Measurements from ENCODE around the gene SRPK2. TPM values are rescaled to one million over a fixed set of nuclear protein-coding genes. Genes with fewer than 3 reads are reported as not detected.

Gene SRPK2
- total and polyA plus RNA-seq, 4 donors = 7.8 to 19.7 (median 16.7) TPM

DNA sequence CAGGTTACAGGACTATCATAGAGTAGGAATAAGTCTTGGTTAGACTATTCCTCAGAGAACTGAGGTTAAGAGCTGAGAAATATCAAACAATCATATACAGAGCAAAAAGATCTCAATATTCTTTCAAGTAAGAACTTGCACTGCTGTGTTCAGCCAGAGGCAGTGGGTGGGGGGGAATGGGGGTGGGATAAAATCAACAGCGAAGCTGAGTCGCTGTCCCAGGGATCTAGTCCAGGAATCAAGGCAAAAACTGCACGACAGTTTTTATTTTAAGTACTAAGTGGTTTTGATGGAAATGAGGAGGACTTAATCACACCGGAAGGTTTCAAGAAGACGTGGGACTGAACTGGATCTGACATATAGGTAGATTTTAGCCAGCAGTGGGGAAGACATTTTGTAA is 159.1 kb downstream of the SRPK2 start (continued):
- no peak for TF ChIP-seq REST (IDR thresholded peaks at IDR 0.05)
- no peak for TF ChIP-seq TAF1 (conservative IDR thresholded peaks at IDR 0.05)
- no peak for TF ChIP-seq RXRA (IDR thresholded peaks at IDR 0.05)

DNA sequence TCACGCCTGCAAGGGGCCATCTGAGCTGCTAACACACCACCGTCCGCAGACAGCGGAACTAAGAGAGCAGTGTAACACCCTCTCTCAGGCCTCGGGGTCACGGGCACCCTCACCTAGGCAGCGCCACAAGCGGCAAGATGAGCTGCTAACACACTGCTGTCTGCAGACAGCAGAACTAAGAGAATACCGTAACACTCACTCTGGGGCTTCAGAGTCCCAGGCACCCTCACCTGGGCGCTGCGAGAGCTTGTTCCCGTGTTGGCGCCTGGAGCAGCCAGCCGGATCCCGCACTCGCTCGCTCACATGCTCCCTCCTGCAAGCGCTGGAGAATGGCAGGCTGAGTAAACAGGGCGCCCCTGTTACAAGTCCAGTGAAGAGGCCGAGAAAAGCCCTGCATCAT is 160.2 kb downstream of the SRPK2 start:
- no peaks in the 10 kb centered on the region for H3K27me3 ChIP-seq (ENCODE audit: control insufficient read depth in 4 of 4, insufficient read depth in 4 of 4, low read length in 3 of 4)
- DNase-seq (ENCODE audit: low spot score) = no peak

GRCh38 chr7:105227391-105227790 is 161.3 kb downstream of the SRPK2 start:
- 93% methylated on average over 2 of the region's 2 CpGs for WGBS
- H3K9ac ChIP-seq (ENCODE audit: low read depth in 1 of 2, low read length in 2 of 2) = no peak overlapping the region
- no peak for DNase-seq (ENCODE audit: low spot score)
- no peaks in the 10 kb centered on the region for H3K27me3 ChIP-seq (ENCODE audit: control insufficient read depth in 4 of 4, insufficient read depth in 4 of 4, low read length in 3 of 4)
- no peak overlapping the region for H3K4me3 ChIP-seq (ENCODE audit: low read depth in 1 of 3, low read length in 3 of 3)
- TF ChIP-seq ATF3 (IDR thresholded peaks at IDR 0.05) (no peak), REST (IDR thresholded peaks at IDR 0.05) (no peak)
- no peaks in the 10 kb centered on the region for H3K9me3 ChIP-seq (ENCODE audit: control insufficient read depth in 4 of 4, low read length in 3 of 4)
- peaks cover 0 to 7% (median 0%) of the 10 kb centered on the region in 4 donors for H3K4me1 ChIP-seq (ENCODE audit: control insufficient read depth in 4 of 4, insufficient read depth in 4 of 4, low read length in 3 of 4)
- H3K36me3 ChIP-seq (ENCODE audit: control insufficient read depth in 4 of 4, insufficient read depth in 3 of 4, low read depth in 1 of 4, low read length in 3 of 4) = no peaks in the 10 kb centered on the region
- H3K27ac ChIP-seq (ENCODE audit: low read depth in 1 of 2, low read length in 2 of 2) = no peak overlapping the region

More for the DNA sequence above, 160.2 kb downstream of the SRPK2 start:
- Histone ChIP-seq H3K9me3 (ENCODE audit: control insufficient read depth in 4 of 4, low read length in 3 of 4) (no peaks in the 10 kb centered on the region), H3K4me1 (ENCODE audit: control insufficient read depth in 4 of 4, insufficient read depth in 4 of 4, low read length in 3 of 4) (peaks cover 0 to 2% (median 0%) of the 10 kb centered on the region in 4 donors), H3K9ac (ENCODE audit: low read depth in 1 of 2, low read length in 2 of 2) (no peak overlapping the region), H3K27ac (ENCODE audit: low read depth in 1 of 2, low read length in 2 of 2) (no peak overlapping the region), H3K4me3 (ENCODE audit: low read depth in 1 of 3, low read length in 3 of 3) (no peak overlapping the region), H3K36me3 (ENCODE audit: control insufficient read depth in 4 of 4, insufficient read depth in 3 of 4, low read depth in 1 of 4, low read length in 3 of 4) (no peaks in the 10 kb centered on the region)
- WGBS = 93% methylated on average over 20 of the region's 20 CpGs
- TF ChIP-seq ATF3 (IDR thresholded peaks at IDR 0.05) (no peak), JUND (IDR thresholded peaks at IDR 0.05) (no peak), RXRA (IDR thresholded peaks at IDR 0.05) (no peak), EGR1 (IDR thresholded peaks at IDR 0.05; ENCODE audit: low read depth in 2 of 2) (no peak), HNF4A (conservative IDR thresholded peaks at IDR 0.05) (no peak), NR2F2 (IDR thresholded peaks at IDR 0.05) (no peak), TAF1 (conservative IDR thresholded peaks at IDR 0.05) (no peak), YY1 (IDR thresholded peaks at IDR 0.05) (no peak), SP1 (IDR thresholded peaks at IDR 0.05) (no peak), HNF4G (IDR thresholded peaks at IDR 0.05) (no peak)
- TF ChIP-seq, protein P1, sequence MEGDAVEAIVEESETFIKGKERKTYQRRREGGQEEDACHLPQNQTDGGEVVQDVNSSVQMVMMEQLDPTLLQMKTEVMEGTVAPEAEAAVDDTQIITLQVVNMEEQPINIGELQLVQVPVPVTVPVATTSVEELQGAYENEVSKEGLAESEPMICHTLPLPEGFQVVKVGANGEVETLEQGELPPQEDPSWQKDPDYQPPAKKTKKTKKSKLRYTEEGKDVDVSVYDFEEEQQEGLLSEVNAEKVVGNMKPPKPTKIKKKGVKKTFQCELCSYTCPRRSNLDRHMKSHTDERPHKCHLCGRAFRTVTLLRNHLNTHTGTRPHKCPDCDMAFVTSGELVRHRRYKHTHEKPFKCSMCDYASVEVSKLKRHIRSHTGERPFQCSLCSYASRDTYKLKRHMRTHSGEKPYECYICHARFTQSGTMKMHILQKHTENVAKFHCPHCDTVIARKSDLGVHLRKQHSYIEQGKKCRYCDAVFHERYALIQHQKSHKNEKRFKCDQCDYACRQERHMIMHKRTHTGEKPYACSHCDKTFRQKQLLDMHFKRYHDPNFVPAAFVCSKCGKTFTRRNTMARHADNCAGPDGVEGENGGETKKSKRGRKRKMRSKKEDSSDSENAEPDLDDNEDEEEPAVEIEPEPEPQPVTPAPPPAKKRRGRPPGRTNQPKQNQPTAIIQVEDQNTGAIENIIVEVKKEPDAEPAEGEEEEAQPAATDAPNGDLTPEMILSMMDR (IDR thresholded peaks at IDR 0.05; ENCODE audit: low read depth, low read length, missing input control) = no peak
